Ectodermal cell (in vitro differentiated cells): ENCODE results near the gene LOX.

Experiments
- H3K27ac ChIP-seq: 2 replicates; pipeline ENCODE4 v1.7.0; 2013; ENCODE audit warnings: mild to moderate bottlenecking, low read depth, low read length; ENCODE audit not compliant: insufficient read depth, poor library complexity, severe bottlenecking
- H3K27me3 ChIP-seq: 2 replicates; pipeline ENCODE4 v1.7.0; 2013; ENCODE audit warnings: mild to moderate bottlenecking, low read length; ENCODE audit not compliant: insufficient read depth, control insufficient read depth, poor library complexity, severe bottlenecking
- H3K36me3 ChIP-seq: one replicate; pipeline ENCODE4 v1.7.0; 2013; ENCODE audit warnings: low read length; ENCODE audit not compliant: control insufficient read depth, insufficient read depth
- H3K4me1 ChIP-seq: one replicate; pipeline ENCODE4 v1.7.0; 2013; ENCODE audit warnings: low read length; ENCODE audit not compliant: control insufficient read depth, insufficient read depth
- H3K4me3 ChIP-seq: 2 replicates; pipeline ENCODE4 v1.7.0; 2013; ENCODE audit warnings: low read depth, low read length, control low read depth; ENCODE audit not compliant: insufficient read depth
- H3K9me3 ChIP-seq: 2 replicates; pipeline ENCODE4 v1.7.0; 2013; ENCODE audit warnings: mild to moderate bottlenecking, low read length, moderate library complexity; ENCODE audit not compliant: control insufficient read depth
- WGBS, 2 experiments: methylation state at CpG; one replicate each; pipeline ENCODE4 v1.1.7; 2013; ENCODE audit warnings: missing lambda C conversion rate in 2 of 2; 5-methylcytosine and 5-hydroxymethylcytosine counted together

LOX gene

GRCh38 chr5:122022966-122023365 lies 55.1 kb downstream of the LOX start:
- no peaks in the 10 kb centered on the region for H3K4me1 ChIP-seq
- 97 to 100% methylated on average over 1 to 2 of the region's 2 CpGs for WGBS, 2 experiments
- no peaks in the 10 kb centered on the region for H3K36me3 ChIP-seq
- no peaks in the 10 kb centered on the region for H3K9me3 ChIP-seq
- H3K4me3 ChIP-seq, result no peak overlapping the region
- no peak overlapping the region for H3K27ac ChIP-seq
- no peaks in the 10 kb centered on the region for H3K27me3 ChIP-seq

- 68 to 73% methylated on average over 5 to 6 of the region's 7 CpGs for WGBS, 2 experiments
- no peak overlapping the region for H3K27ac ChIP-seq
Measured at GRCh38 chr5:122019919-122020590, 58.0 kb downstream of the LOX start.

GRCh38 chr5:122015471-122015870 lies 62.6 kb downstream of the LOX start:
- WGBS, 2 experiments, result 86 to 95% methylated on average over 4 of the region's 5 CpGs
- no peaks in the 10 kb centered on the region for H3K4me1 ChIP-seq
- no peak overlapping the region for H3K27ac ChIP-seq
- no peak overlapping the region for H3K4me3 ChIP-seq
- no peaks in the 10 kb centered on the region for H3K9me3 ChIP-seq
- H3K36me3 ChIP-seq, result no peaks in the 10 kb centered on the region
- no peaks in the 10 kb centered on the region for H3K27me3 ChIP-seq

More at GRCh38 chr5:122019919-122020590, 58.0 kb downstream of the LOX start:
- no peak overlapping the region for H3K4me3 ChIP-seq
- H3K27me3 ChIP-seq, result no peaks in the 10 kb centered on the region
- no peaks in the 10 kb centered on the region for H3K9me3 ChIP-seq
- no peaks in the 10 kb centered on the region for H3K36me3 ChIP-seq
- no peaks in the 10 kb centered on the region for H3K4me1 ChIP-seq

GRCh38 chr5:122014236-122014935 lies 63.7 kb downstream of the LOX start:
- Histone ChIP-seq H3K9me3 (no peaks in the 10 kb centered on the region), H3K27me3 (no peaks in the 10 kb centered on the region), H3K4me3 (no peak overlapping the region), H3K27ac (no peak overlapping the region), H3K36me3 (no peaks in the 10 kb centered on the region), H3K4me1 (no peaks in the 10 kb centered on the region)
- 99 to 100% methylated on average over 2 to 6 of the region's 6 CpGs for WGBS, 2 experiments
